ENCODE data around the gene LFNG. TPM values are rescaled to one million over a fixed set of nuclear protein-coding genes. Genes with fewer than 3 reads are reported as not detected.

LFNG gene
- total and polyA plus RNA-seq, 9 of the 15 experiments (the other 6 are each of a cell fraction or from before 2014, with no cell fraction given), result 0.03 to 0.89 (median 0.25) TPM; not detected in 1

GRCh38 chr7:2567679-2568278, 48.2 kb downstream of the LFNG start (continued):
- no peak for TF ChIP-seq E4F1 (CRISPR knock-in tag; IDR thresholded peaks at IDR 0.05; ENCODE audit: borderline replicate concordance)
- no peak for TF ChIP-seq RERE (CRISPR knock-in tag; IDR thresholded peaks at IDR 0.05; ENCODE audit: borderline replicate concordance)
- TF ChIP-seq CBX1 (IDR thresholded peaks at IDR 0.05; ENCODE audit: low read depth), result no peak
- 0 out of 2 replicates have a peak, but pooled peaks have one; percentile 26 for TF ChIP-seq CC2D1A (IDR thresholded peaks at IDR 0.05)
- TF ChIP-seq CTCF (IDR thresholded peaks at IDR 0.05 in 2 of 3, conservative IDR thresholded peaks at IDR 0.05 in 1 of 3; ENCODE audit: insufficient read depth in 2 of 3, low read depth in 1 of 3, low read length in 3 of 3), result peak; percentile 61 to 68 (median 66)
- peak; percentile 41 for TF ChIP-seq SMC3 (conservative IDR thresholded peaks at IDR 0.05; ENCODE audit: insufficient read depth, low read depth, low read length)
- TF ChIP-seq ZBTB11 (CRISPR knock-in tag; IDR thresholded peaks at IDR 0.05), result no peak
- no peak for TF ChIP-seq CEBPB (tag; IDR thresholded peaks at IDR 0.05)
- TF ChIP-seq ZNF232 (CRISPR knock-in tag; IDR thresholded peaks at IDR 0.05), result no peak
- TF ChIP-seq PHB (CRISPR knock-in tag; IDR thresholded peaks at IDR 0.05), result no peak
- 0 out of 4 replicates have a peak, but pooled peaks of 1 of the 2 experiments have one; percentile 11 for TF ChIP-seq RCOR1 (IDR thresholded peaks at IDR 0.05; ENCODE audit: borderline replicate concordance in 1 of 2, low read depth in 2 of 2, low read length in 2 of 2)
- no peak for TF ChIP-seq SRSF7 (optimal IDR thresholded peaks at IDR 0.05; ENCODE audit: low read depth, low read length)
- TF ChIP-seq CTBP1 (IDR thresholded peaks at IDR 0.05; ENCODE audit: borderline replicate concordance), result no peak
